Measurements from ENCODE around the gene FSIP1.
"Not testable (repeated sequence)": the region's sequence is repeated elsewhere in the genome, so short reads cannot be mapped to it uniquely, and the experiment has no call there.

The FSIP1 gene

DNA sequence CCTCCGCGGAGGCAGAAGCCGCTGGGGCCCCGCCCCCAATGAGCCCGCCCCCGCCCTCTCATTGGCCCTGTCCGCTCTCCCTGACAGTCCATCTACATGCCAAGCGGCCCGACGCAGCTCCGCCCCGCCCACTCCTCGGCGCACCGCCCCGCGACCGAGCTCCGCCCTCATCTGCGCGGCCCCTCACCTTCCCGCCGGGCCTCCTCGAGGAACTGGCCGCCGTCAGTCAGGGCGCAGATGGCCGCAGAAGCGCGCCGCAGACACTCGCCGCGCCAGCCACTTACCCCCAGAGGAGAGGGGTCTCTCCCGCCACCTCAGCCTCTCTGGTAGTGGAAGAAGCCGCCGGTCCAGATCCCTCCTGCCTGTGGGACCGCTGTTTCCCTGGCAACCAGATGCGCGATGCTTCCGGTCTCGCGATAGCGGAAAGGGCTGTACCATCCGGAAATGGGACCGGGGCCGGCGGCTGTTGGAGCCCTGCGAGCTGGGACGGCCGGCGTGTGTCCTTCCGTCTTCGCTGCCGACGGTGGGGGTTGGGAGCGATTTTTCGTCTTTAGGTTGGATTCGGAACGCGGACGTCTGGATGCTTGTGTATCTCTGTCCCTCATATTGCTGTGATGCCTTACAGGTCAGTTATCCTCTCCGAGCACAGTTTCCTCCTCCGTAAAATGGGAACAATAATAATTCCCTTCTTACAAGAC is at the start of gene FSIP1:
TSS of gene FSIP1 (minus strand) at position 401 of the 698 bp plus-strand sequence. CDS start 6,317 bp downstream, outside the sequence.
- DNase-seq (ENCODE audit: low spot score), result peak; percentile 97

DNA sequence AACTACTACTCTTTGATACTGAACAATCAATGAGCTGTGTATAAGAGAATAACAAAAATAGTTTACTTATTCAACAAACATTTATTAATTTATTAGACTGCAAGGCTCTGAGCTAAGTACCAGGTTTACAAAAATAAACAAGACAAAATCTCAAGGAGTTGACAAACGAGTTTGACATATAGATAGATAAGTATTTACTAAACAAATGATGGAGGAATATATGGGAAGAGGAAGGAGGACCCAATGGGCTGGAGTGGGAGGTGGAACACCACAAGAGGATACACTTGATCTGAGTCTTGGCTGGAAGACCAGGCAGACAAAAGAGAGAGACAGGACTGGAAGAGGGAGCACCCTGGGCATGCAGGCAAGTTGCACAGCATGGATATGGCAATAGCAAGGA is 47.5 kb upstream of the FSIP1 start:
- no peak for DNase-seq (ENCODE audit: low spot score)

DNA sequence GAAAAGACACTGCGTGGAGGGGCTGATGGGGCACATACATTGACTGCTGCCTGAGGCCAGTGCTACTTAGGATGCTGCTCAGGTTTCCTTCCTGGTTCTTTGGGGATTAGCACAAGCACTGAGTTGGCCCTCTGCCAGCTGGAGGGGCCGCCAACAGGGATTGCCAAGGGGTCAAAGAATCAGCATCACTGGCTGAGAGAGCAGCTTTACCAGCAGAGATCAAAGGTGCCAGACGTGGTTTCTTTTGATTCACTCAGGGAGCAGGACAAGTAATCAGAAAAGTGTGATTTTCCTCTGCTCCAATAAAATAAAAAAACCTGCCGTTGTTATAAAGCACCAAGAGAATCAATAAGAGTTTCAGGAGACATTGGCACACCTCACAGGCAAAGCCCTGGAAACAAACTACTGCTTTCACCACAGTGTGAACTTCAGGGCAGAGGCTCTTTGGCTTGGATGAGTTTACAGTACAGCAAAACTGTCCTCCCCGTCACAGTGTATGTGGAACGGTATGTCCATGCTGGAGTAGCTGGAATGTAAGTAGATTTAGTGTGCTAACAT is 45.8 kb upstream of the FSIP1 start:
- DNase-seq (ENCODE audit: low spot score), result no peak

DNA sequence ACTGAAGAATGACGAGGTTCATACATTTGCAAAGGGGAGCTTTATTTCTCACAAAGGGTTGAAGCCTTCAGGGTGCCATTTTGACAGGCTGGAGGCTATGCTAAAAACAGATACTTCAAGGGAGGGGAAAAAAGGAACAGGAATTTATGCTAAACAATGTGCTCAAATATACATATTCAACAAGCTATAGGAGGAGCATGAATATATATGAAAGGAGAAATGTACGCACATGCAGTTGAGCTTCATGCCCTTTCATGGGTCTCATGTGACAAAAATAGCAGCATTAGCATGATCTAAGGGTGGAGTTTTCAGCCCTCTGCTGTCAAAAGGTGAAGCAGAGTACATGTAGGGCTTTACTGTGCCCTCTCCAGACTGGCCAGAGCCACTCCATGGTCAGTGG is 44.3 kb upstream of the FSIP1 start:
- DNase-seq (ENCODE audit: low spot score), result no peak

DNA sequence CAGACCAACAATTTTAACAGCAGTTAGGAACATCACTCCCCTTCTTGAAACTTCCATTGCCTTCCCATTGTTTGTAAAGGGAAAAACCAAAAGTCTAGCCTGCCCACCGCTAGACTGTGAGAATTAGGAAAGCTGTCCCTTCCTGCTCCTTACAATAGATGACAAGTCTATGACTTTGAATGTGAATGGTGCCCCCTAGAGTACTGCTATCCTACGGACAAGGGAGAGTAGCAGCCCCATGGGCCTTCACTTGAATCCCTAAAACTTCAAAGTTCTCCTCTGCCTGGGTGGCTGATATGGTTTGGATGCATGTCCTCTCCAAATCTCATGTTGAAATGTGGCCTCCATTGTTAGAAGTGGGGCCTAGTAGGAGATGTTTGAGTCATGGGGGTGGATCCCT is 41.0 kb upstream of the FSIP1 start:
- no peak for DNase-seq (ENCODE audit: low spot score)

DNA sequence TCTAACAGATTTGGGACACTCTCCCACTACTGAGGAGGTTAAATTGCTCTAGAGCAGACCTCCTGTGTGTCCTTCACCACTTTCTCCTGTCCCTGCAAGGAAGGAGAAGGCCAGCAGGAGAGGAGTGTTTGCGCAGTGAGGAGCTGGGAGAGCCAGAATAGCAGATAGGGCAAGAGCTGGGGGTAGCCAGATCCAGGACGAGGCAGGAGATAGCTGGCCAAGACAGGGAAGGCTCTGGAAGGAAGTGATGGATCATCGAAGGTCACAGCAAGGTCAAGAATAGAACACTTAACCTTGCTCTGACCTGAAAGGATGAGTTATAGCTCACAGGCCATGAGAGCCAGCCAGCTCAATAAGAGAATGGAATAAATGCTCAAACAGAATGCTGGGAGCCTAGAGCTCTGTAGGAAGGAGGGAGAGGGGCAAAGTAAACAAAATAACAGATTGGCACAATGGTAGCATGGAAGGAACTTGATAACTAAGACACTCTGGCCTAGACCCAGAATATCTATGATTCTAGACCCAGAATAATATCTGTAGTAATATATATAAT is 37.5 kb upstream of the FSIP1 start:
- DNase-seq (ENCODE audit: low spot score), result no peak

DNA sequence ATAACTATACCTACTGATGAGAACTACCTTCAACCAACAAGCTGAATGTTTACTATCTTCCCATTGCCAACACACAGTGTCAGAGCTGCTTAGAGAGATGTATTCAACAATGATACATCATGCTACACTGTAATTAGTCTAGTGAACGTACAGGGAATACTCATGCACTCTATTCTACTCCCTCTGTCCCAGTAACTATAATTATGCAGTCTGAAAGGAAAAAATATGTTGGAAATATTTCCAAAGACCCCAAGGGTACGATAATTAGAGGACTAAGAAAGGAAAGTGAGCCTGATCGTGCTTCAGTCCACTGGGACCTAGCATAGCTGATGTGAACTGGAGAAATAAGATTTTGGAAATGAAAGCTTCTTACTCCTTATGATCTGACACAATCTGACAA is 36.9 kb upstream of the FSIP1 start:
- no peak for DNase-seq (ENCODE audit: low spot score)

DNA sequence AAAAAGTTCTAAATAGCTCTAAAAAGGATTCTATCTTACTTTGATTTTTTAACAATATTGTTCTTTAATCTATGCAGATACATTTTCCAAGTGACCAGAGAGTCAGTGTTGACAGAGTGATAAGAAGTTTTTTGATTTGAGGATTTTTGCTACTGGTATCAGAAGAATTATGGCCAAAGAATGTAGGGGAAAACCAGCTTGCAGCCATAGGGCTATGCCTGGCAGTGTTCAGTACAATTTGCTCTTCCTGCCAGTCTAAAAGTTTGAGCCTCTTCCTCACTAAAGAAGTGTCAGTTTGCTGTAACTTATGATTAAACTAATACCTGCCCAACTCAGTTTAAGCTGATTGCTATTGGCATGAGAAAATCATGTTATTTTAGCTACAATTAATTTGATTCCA is 35.3 kb upstream of the FSIP1 start:
- DNase-seq (ENCODE audit: low spot score), result no peak

DNA sequence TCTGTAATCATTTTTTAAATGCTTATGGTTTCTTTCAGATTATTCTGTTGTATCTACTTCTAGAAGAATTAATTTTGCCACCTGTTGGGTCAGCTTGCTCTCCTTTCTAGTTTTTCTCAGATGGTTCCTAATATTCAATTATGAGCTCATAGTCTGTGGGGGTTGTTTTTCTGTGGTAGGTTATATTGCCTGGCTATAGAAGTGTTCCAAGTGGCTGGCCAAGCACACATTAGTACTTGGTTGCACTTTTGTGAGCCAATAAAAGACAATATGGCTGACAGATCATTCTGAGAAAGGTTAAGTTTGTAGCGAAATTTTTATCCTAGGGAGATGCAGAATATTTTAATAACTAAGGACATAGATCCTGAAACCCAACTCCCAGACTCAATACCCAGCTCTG is 31.8 kb upstream of the FSIP1 start:
- DNase-seq (ENCODE audit: low spot score), result no peak

DNA sequence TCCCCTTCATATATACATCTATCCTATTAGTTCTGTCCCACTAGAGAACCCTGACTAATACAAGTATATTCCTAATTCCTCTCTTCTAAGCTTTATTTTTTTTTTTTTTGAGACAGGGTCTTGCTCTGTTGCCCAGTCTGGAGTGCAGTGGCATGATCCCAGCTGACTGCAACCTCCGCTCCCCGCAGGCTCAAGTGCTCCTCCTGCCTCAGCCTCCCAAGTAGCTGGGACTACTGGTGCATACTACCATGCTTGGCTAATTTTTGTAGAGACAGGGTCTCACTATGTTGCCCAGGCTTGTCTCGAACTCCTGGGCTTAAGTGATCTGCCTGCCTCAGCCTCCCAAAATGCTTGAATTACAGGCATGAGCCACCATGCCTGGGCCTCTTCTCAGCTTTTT is 30.0 kb upstream of the FSIP1 start:
- not testable (repeated sequence) for DNase-seq (ENCODE audit: low spot score)

DNA sequence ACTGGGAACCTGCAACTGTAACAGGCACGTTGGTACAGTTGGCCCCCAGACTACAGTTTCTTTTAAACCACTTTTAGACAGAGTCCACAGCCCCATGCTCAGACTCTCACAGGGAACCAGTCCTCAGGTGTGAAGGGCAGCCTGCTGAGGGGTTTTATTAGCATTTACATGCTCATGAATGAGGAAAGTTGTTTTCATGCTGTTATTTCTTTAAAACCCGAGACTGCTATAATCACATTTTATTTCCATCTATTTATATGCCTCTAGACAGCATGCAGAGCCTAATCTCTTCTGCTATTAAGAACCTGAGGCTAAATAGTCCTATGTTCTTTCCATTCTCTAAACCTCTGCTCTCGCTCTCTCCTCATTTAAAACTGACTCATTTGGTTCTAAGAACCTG is 26.3 kb upstream of the FSIP1 start:
- no peak for DNase-seq (ENCODE audit: low spot score)

DNA sequence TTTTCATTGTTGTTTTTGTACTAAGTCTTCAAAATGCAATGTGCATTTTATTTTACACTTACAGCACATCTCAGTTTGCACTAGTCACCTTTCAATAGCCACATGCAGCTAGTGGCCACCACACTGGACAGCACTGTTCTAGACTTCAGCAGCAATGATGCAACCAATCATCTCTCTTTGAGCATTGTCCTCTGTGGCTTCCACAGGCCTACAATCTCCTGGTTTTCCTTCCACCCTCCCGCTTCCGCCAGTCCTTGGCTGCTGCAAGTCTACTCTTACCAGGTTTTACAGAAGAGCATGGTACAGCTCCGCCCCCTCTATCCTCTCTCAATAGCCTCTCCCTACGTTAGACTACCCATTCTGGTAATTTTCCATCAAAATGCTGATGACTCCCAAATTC is 25.1 kb upstream of the FSIP1 start:
- DNase-seq (ENCODE audit: low spot score), result no peak

DNA sequence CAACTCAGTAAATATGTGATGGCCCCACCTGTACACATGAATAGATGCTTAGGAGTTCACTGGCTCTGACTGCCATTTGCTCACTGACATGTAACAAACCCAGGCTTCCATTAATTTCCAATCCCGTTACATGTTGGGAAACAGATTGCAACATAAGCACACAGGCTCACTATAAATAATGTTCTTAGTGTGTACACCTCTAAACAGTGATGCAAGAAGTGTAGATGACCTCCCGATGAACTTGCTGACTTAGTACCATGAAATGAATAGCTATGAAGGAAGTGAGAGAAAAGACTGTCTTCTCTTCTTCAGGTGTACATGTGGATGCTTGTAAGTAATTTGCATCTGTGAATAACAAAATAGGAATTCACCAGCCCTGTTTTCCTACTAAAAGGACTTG is 21.4 kb upstream of the FSIP1 start:
- no peak for DNase-seq (ENCODE audit: low spot score)

DNA sequence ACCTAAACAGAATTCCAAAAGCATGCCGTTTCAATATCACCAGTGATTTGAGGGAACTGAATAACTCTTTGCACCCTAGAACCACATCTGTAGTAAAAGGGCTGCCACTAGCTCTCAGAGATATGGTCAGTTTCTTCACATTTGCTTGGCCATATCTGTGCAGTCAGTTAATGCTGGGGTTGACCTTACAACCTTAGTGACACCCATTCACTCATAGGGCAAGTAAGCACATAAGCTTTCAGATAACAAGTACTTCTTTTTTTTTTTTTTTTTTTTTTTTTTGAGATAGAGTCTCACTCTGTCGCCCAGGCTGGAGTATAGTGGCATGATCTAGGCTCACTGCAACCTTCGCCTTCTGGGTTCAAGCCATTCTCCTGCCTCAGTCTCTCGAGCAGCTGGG is 20.4 kb upstream of the FSIP1 start:
- DNase-seq (ENCODE audit: low spot score), result no peak

DNA sequence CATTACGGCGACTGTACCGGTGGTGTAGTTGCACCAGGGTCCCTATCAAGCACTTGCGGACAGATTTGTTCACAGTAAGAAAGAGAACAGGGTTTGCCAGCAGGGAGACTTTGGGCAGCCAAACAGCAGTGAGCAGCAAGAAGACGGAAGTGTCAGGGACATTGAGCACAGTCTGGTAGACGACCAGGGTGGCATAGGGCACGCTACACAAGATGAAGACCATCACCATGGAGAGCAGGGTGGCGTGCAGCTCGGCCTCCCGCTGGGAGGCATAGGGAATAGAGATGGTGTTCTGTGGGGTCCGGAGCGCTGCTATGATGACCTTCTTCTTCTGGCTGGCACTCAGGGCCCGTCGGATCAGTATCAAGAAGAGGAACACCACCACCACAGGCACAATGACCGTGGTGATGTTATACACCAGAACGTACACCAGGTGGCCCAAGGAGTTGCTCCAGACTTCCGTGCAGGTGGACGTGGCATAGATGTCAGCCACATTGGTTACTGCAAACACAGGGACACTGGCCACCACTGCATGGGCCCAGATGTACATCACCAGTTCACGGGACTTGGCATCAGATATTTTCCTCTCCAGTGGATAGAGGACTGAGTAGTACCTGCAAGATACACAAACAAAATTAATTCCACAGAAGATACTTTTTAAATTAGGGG is 19.1 kb upstream of the FSIP1 start:
- DNase-seq (ENCODE audit: low spot score), result peak; percentile 26

DNA sequence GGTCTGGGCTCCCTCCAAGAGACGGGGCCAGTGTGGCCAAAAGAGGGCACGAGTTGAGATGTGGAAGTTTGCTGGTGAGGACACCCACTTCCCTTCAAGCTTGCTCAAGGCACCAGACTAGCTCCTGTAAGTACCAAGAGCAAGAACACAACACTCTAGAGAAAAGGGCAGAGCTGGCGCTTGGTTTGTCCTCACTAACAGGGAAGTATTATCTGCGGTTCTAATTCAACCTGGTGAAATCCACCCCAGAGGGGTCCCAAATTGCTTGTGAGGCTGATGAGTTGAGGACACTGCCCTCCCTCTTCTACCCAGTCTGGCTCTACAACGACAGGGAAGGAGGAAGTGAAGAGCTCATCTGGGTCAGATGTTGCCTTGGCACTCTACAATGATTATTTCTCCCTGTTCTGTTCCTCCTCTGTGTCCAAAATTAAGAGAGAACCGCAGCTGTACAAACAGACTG is 16.9 kb upstream of the FSIP1 start:
- no peak for DNase-seq (ENCODE audit: low spot score)

DNA sequence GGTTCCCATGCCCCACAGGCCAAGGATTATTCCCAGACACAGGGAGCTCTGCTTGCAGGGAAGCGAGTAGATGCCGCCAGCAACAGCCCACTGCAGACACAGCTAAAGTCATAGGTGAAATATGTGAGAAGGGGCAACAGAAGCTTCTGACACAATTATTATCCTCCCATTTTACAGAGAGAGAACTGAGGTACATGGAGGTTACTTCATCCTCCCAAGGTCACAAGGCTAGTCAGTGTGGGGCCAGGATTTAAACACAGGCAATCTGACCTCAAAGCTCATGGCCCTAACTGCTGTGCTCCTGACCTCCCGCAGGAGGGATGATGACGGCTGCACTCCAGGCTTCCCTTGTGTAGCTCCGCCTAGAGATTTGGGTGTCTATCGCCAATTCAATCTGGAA is 15.7 kb upstream of the FSIP1 start:
- no peak for DNase-seq (ENCODE audit: low spot score)

DNA sequence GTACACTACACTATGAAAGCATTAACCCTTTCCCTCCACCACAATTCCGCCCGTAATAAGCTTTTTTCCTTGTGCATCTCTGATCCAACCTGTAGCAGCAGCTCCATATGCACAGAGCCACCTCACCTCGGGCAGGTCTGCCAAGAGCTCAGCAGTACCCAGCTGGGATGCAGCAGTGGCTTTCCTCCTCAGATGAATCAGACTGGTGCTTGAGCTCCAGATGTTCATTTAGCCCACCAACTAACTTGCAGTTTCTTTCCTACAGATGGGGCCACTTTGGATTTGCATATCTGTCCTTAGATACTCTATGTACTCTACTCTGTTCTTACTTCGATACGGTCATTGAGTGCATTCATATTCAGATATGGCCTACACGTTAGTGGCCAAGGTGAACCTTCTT is 14.8 kb upstream of the FSIP1 start:
- DNase-seq (ENCODE audit: low spot score), result no peak

DNA sequence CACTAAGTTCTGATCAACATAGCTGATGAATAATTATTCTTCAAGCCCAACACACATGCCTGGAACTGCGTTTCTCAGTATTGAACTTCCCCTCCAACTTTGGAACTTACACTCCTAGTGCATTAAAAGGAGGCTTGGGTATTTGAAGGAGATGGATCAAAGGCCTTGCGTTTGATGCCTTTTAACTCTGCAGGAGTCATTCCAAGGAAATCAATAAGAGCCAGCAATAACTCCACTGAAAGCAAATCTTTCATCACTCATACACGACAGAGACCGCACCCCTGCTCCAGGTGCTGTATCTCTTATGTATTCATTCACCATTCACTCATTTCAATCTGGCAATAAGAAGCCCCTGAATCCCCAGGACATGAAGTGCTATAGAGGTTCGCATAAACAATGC is 14.0 kb upstream of the FSIP1 start:
- DNase-seq (ENCODE audit: low spot score), result no peak

DNA sequence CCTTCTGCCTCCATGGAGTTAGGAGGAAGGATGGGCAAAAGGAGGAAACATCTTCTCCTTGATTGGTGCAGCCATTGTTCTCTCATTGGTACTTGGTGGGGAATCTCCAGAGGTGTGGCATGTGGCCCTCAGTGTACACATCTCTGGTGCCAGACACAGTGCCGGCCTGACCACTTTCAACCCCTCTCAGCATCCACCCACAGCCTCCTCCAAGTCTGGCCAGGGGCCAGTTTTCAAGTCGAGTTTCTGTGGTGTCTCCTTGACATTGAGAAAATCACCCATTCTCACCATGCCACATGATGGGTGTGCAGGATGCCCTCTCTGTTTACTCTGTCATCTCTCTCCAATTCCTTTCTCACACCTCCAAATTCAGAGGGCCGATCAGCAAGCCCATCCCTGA is 12.8 kb upstream of the FSIP1 start:
- DNase-seq (ENCODE audit: low spot score), result no peak

DNA sequence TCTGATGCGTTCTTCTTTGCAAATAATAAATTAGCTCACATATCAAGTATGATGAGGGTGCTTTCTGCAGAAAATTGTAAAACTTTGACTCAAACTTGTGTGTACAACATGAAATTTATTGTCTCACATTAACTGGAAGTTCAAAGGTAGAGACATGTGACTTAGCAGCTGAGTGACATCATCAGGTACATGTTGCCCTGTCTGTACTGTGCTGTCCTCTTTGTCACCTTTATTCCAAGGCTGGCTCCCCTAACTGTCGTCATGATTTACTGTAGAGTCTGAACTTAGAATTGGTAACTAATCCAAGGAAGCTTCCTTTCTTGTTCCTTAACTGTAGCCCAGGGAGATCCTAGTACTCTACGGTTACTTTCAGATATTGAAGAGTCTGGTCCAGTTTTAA is 12.3 kb upstream of the FSIP1 start:
- no peak for DNase-seq (ENCODE audit: low spot score)

DNA sequence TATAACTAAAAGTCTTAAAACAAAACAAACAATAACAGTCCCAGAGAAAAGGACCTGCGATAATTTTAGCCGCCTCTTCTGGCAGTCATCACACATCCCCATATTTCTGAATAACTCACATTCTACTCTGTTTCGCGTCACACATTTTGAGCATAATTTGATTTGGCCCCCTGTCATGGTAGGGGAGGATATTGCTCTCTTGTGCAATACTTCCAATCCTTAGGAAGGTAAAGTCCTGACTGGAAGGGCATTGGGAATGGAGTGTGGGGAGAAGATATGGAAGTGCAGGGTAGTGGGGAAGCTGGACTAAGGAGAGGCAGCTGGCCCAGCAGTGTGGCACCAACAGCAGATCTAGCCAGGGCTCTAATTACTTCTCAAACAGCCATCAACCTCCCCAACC is 11.3 kb upstream of the FSIP1 start:
- DNase-seq (ENCODE audit: low spot score), result no peak

DNA sequence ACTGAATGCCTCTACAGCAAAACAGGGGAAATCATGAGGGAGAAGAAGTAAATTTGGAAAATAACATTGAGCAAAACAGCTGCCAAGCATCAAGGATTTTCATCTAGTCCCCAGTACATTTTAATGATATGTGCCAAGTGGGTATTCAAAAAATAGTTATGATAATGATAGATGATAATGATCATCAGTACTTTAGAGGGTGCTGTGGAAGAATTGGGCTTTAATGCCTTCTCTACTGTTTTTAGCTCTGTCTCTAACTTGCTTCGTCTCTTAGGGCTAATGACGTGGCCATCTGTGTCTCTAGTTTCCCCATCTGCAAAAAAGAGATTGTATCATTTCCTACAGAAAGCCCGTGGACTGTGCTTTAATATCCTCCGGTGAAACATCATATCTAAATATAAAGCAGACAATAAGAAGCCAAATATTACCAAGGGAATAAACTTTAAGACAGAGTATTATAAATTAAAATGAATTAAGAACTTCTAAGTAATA is 10.2 kb upstream of the FSIP1 start:
- no peak for DNase-seq (ENCODE audit: low spot score)
